Karpas-422 (cell line): ENCODE results near the gene TH. TPM values are rescaled to one million over a fixed set of nuclear protein-coding genes. Genes with fewer than 3 reads are reported as not detected.

Source experiments
- DNase-seq: peaks from one replicate; pipeline ENCODE4 v3.0.0-alpha.2; 2015
- H2AFZ ChIP-seq: fragments of 200-600 bp; sonication (generic); 2 replicates; pipeline ENCODE4 v1.6.1; 2014; ENCODE audit warnings: antibody characterized with exemption, low read length, mixed read lengths
- H3K27ac ChIP-seq: fragments of 200-600 bp; sonication (generic); 2 replicates; pipeline ENCODE4 v1.5.1; 2014; ENCODE audit warnings: mild to moderate bottlenecking, low read length, moderate library complexity
- H3K27me3 ChIP-seq: fragments of 200-600 bp; sonication (generic); 2 replicates; pipeline ENCODE4 v1.6.1; 2014; ENCODE audit warnings: low read length, mixed read lengths
- H3K36me3 ChIP-seq: fragments of 200-600 bp; sonication (generic); 2 replicates; pipeline ENCODE4 v1.6.1; 2014; ENCODE audit warnings: low read length, mixed read lengths; ENCODE audit not compliant: insufficient read depth
- H3K4me1 ChIP-seq: fragments of 200-600 bp; sonication (generic); 2 replicates; pipeline ENCODE4 v1.6.1; 2014; ENCODE audit warnings: mild to moderate bottlenecking, low read length, mixed read lengths
- H3K4me2 ChIP-seq: fragments of 200-600 bp; sonication (generic); 2 replicates; pipeline ENCODE4 v1.6.1; 2014; ENCODE audit warnings: low read length, low read depth, mild to moderate bottlenecking; ENCODE audit not compliant: poor library complexity, severe bottlenecking
- H3K4me3 ChIP-seq: fragments of 200-600 bp; sonication (generic); 2 replicates; pipeline ENCODE4 v1.5.1; 2014; ENCODE audit warnings: mild to moderate bottlenecking, antibody characterized with exemption, low read length, mixed read lengths
- H3K79me2 ChIP-seq: fragments of 200-600 bp; sonication (generic); 2 replicates; pipeline ENCODE4 v1.6.1; 2014; ENCODE audit warnings: mild to moderate bottlenecking, low read length, mixed read lengths
- H3K9ac ChIP-seq: fragments of 200-600 bp; sonication (generic); 2 replicates; pipeline ENCODE4 v1.6.0; 2014; ENCODE audit warnings: low read length
- H3K9me2 ChIP-seq: fragments of 200-600 bp; sonication (generic), shearing (Covaris generic); replicated peaks from 2 replicates; pipeline ENCODE4 v1.6.0; 2014; ENCODE audit warnings: mild to moderate bottlenecking, low read length, moderate library complexity; ENCODE audit not compliant: insufficient read depth
- H3K9me3 ChIP-seq: fragments of 300-700, 200-600 bp; sonication (generic); 2 replicates; pipeline ENCODE4 v1.6.1; 2014; ENCODE audit warnings: low read length, mixed read lengths
- H4K20me1 ChIP-seq: fragments of 200-600 bp; sonication (generic); 2 replicates; pipeline ENCODE4 v1.6.1; 2014; ENCODE audit warnings: mild to moderate bottlenecking, antibody characterized with exemption, low read length, low read depth; ENCODE audit not compliant: insufficient read depth
- total RNA-seq: library from RNA; depleted of rRNA; stranded (reverse); fragments of >200 nt; shearing (Covaris generic); gene quantifications from 2 replicates; pipeline ENCODE4 v1.2.3, GENCODE V29; 2014; ENCODE audit warnings: low replicate concordance

TH gene
- total RNA-seq, 1 experiment from 2014 or later, result not detected

DNA sequence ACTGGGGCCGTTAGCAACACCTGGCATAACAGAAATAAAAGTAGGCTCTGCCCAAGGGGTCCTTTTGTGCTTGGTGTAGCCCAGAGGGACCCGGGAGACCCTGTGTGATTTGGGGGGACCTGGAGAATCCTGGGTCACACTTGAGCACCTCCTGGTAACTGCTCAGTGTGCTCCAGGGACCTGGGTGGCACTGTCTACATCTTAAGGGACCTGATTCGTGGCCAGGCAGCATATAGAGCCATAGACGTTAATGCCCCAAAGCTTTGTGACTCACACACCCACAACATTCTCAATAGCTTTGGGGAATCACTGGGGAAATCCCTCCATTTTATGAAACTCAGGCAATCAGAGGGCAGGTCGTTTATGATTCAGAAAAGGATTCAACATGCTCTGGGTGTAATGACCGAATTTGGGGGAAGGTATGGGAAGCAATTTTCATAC lies 28.8 kb downstream of the TH start:
- Histone ChIP-seq H3K27me3 (no peaks in the 10 kb centered on the region), H3K79me2 (no peaks in the 10 kb centered on the region), H3K4me1 (no peaks in the 10 kb centered on the region), H3K9me3 (no peaks in the 10 kb centered on the region), H3K36me3 (no peaks in the 10 kb centered on the region), H4K20me1 (no peaks in the 10 kb centered on the region), H3K27ac (no peak overlapping the region), H2AFZ (no peak overlapping the region), H3K4me3 (no peak overlapping the region), H3K9me2 (no peaks in the 10 kb centered on the region), H3K9ac (no peak overlapping the region), H3K4me2 (no peak overlapping the region)
- no peak for DNase-seq

DNA sequence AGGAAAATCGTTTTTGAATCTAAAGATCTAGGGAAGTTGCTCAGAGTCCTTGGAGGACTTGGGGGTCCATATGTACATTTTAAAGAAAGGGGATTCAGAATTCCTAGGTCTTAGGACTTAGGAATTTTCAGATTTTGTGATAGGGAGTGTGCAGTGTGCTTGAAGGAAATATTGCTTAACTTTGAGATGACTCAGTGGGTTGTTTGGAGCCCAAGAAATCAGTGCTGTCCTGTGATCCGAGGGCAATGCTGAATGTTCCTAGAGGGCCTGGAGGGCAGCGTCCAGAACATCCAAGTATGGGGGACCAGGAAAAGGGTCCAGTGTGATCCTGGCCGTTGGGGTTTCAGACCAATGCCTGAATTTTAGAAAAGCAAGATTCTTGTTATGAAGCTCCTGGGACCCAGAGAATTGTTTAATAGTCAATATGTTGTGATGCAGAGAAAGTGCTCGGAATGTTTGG lies 29.3 kb downstream of the TH start:
- H2AFZ ChIP-seq, result no peak overlapping the region
- H3K4me1 ChIP-seq, result no peaks in the 10 kb centered on the region
- no peaks in the 10 kb centered on the region for H3K36me3 ChIP-seq
- no peak overlapping the region for H3K27ac ChIP-seq
- H3K4me3 ChIP-seq, result no peak overlapping the region
- H3K9me2 ChIP-seq, result no peaks in the 10 kb centered on the region
- H3K27me3 ChIP-seq, result no peaks in the 10 kb centered on the region
- H3K79me2 ChIP-seq, result no peaks in the 10 kb centered on the region
- no peak overlapping the region for H3K9ac ChIP-seq
- H3K4me2 ChIP-seq, result no peak overlapping the region
- H3K9me3 ChIP-seq, result no peaks in the 10 kb centered on the region
- no peak for DNase-seq
- no peaks in the 10 kb centered on the region for H4K20me1 ChIP-seq

DNA sequence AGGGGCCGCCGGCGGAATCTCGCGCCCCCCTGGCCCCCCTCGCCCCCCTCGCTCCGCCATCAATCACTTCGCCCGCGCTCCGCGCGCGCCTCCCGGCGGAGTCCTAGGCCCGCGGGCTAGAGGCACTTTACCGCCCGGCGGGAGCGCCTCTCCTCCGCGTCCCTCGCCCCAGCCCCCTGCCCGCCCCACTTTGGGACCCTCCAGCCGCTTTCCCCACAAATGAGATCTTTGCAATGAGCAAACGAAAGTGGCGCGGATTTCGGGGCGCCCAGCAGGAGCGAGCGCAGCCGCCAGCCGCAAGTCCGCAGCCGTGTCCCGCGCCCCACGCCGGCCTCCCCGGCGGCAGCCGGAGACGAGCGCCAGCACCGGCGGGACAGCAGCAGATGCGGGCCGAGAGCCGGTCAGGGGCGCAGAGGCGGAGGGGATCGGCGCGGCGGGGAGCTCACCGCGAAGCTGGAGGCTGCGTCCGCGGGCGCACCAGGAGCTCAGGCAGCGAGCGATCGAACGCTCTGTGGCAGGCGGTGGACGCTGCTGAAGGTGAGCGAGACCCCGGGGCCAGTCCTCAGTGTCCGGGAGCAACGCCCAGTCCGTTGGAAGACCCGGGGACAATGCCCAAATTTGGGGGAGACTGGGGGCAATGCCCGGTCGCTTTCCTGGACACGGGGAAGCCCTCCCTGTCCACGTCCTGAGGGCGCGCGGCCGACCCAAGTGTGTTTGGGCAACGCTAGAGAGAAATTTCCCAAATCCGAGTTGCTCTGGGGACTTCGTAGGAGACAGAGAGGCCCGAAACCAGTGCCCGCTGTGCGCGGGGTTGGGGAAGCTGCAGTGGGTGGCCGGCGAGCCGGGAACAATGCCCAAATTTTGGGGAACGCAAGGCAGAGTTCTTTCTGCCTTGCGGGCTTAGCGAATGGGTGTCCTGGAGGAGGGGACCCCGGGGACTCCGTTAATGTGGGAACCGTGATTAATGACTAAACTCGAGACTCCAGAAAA lies 30.9 kb downstream of the TH start:
- Histone ChIP-seq H4K20me1 (no peaks in the 10 kb centered on the region), H3K9me2 (no peaks in the 10 kb centered on the region), H3K36me3 (no peaks in the 10 kb centered on the region), H3K27ac (no peak overlapping the region), H2AFZ (no peak overlapping the region), H3K27me3 (no peaks in the 10 kb centered on the region), H3K9me3 (no peaks in the 10 kb centered on the region), H3K4me1 (no peaks in the 10 kb centered on the region), H3K9ac (no peak overlapping the region), H3K4me3 (no peak overlapping the region), H3K79me2 (no peaks in the 10 kb centered on the region), H3K4me2 (no peak overlapping the region)
- no peak for DNase-seq

DNA sequence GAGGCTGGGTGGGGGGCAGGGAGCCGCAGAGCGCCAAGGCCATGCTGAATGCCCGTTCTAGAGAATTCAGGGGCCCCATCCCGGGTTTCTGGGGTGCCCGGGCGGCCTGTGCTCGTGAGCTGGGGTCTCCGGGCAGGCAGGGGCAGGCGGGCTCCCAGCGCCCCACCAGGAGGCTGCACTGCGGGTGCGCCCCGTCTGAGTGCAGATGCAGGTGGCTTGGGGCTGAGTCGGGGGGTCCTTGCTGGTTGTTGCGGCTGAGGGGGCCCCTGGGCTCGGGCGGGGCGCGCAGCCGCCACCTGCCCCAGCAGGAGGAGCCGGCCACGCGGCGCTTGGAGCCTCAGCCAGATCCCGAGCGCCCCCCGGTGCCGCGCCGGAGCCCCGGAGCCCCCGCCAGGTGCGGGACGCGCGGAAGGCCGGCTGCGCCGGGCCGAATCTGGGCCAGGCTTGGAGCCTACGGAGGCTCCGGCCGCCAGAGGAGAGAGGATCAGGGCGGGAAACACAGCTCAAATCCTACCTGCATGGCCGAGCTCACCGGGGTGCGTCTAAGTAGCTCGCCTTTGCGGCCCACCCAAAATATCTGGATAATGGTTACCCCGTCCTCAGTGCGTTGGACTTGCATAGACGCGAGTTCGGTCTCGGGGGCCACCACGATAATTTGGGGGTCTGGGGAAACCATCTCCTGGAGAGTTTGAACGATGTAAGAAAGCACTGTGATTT lies 31.8 kb downstream of the TH start:
- no peaks in the 10 kb centered on the region for H3K27me3 ChIP-seq
- no peak overlapping the region for H3K9ac ChIP-seq
- H4K20me1 ChIP-seq, result no peaks in the 10 kb centered on the region
- H3K9me3 ChIP-seq, result no peaks in the 10 kb centered on the region
- H3K4me2 ChIP-seq, result no peak overlapping the region
- no peaks in the 10 kb centered on the region for H3K9me2 ChIP-seq
- H3K36me3 ChIP-seq, result no peaks in the 10 kb centered on the region
- H3K27ac ChIP-seq, result no peak overlapping the region
- H2AFZ ChIP-seq, result no peak overlapping the region
- no peak overlapping the region for H3K4me3 ChIP-seq
- H3K4me1 ChIP-seq, result no peaks in the 10 kb centered on the region
- no peaks in the 10 kb centered on the region for H3K79me2 ChIP-seq
- no peak for DNase-seq

DNA sequence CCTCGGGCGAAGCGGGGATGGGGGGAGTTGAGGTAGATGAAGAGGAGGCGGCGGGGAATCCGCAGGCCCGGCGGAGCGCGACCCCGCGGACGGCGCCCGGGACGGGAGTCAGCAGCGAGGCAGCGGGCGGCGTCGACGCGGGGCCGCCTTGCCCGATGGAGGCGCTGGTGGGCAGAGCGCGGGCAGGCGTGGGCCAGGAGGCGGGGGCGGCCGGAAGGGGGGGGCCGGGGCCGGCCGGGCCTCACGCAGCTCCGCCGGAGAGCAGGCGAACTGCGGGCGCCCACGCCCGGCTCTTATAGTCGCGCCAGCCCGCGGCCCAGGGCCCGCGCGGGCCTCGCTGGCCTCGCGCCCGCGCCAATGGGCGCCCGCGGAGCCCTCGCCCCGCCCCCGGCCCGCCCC lies 32.5 kb downstream of the TH start, which contains the start of gene IGF2:
IGF2 (minus strand) TSS at position 267 of the 399 bp plus-strand sequence. CDS start 3,866 bp downstream, outside the sequence.
- Histone ChIP-seq H3K79me2 (no peaks in the 10 kb centered on the region), H3K9me2 (no peaks in the 10 kb centered on the region), H3K9me3 (no peaks in the 10 kb centered on the region), H3K36me3 (no peaks in the 10 kb centered on the region), H3K4me2 (no peak within 1 kb of the TSS), H3K27ac (no peak within 1 kb of the TSS), H3K4me3 (no peak within 1 kb of the TSS), H4K20me1 (no peaks in the 10 kb centered on the region), H3K4me1 (no peaks in the 10 kb centered on the region), H2AFZ (no peak within 1 kb of the TSS), H3K9ac (no peak within 1 kb of the TSS), H3K27me3 (no peaks in the 10 kb centered on the region)
- no peak for DNase-seq

DNA sequence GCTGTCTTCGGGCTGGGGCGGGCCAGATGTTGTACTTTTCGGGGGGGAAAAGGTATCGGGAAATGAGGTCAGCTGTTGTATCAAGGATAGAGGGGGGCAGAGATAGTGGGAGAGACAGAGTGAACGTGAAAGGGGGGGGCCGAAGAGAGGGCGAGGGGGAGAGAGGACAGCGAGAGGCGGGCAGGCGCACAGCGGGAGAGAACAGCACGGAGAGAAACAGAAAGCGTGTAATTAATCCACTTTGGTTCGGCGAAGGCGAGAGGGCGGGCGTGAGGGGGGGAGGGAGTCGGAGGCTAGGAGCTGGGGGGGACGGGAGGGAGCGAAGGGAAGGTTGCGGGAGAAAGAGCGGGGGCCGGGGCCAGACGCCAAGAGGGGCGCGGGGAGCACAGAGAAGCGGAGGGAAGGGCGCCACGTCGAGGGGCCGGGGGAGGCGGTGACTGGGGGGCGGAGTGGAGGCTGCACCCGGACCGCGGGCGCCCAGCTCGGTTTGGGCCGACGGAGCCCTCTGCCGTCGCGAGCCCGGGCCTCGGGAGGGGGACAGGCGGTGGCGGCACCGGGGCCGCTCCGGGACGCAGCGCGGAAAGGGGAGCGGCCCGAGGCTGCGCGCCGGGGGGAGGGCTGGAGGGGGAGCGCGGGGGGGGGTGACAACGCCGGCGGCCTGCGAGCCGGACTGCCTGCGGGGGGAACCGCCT lies 33.0 kb downstream of the TH start:
- Histone ChIP-seq H3K79me2 (no peaks in the 10 kb centered on the region), H3K4me3 (no peak overlapping the region), H3K9ac (no peak overlapping the region), H3K27ac (no peak overlapping the region), H3K9me3 (no peaks in the 10 kb centered on the region), H3K9me2 (no peaks in the 10 kb centered on the region), H3K4me2 (no peak overlapping the region), H2AFZ (no peak overlapping the region), H4K20me1 (no peaks in the 10 kb centered on the region), H3K36me3 (no peaks in the 10 kb centered on the region), H3K27me3 (no peaks in the 10 kb centered on the region), H3K4me1 (no peaks in the 10 kb centered on the region)
- no peak for DNase-seq

DNA sequence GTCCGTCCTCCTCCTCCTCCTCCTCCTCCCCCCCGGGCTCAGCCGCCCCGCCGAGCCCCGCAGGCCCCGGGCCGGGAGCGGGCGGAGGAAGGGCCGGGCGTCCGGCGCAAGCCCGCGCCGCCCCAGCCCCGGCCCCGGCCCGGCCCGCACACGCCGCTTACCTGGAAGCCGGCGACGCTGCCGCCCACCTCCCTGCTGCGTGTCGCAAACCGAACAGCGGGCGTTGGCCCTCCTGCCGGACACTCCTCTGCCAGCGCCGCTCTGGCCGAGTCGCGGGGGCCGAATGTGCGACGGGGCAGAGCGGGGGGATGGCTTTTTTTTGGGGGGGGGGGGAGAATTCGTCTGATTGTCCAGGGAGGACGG lies 33.6 kb downstream of the TH start:
- Histone ChIP-seq H4K20me1 (no peaks in the 10 kb centered on the region), H3K9me3 (no peaks in the 10 kb centered on the region), H3K9me2 (no peaks in the 10 kb centered on the region), H3K4me2 (no peak overlapping the region), H3K4me3 (no peak overlapping the region), H3K79me2 (no peaks in the 10 kb centered on the region), H3K9ac (no peak overlapping the region), H3K36me3 (no peaks in the 10 kb centered on the region), H3K27me3 (no peaks in the 10 kb centered on the region), H3K4me1 (no peaks in the 10 kb centered on the region), H3K27ac (no peak overlapping the region), H2AFZ (no peak overlapping the region)
- DNase-seq, result no peak
